GM19324 (cell line): Measurements from ENCODE around the gene PMFBP1.

Experiments
- ATAC-seq: cut with Tn5 transposase; IDR thresholded peaks from one replicate; pipeline ENCODE4 v1.9.1; 2021; ENCODE audit warnings: mild to moderate bottlenecking, moderate library complexity; ENCODE audit not compliant: unreplicated experiment, low FRiP score

Gene PMFBP1

GRCh38 chr16:72072514-72073342 is 99.2 kb downstream of the PMFBP1 start:
- no peak for ATAC-seq
